IPS DF 19.7 (cell line): ENCODE results near the gene CYP3A7.
"Not testable (repeated sequence)": the region's sequence is repeated elsewhere in the genome, so short reads cannot be mapped to it uniquely, and the experiment has no call there.

Source experiments
- DNase-seq: peaks from one replicate; pipeline ENCODE4 v3.0.0-alpha.2; 2013; ENCODE audit warnings: low read depth, low spot score

CYP3A7 gene

DNA sequence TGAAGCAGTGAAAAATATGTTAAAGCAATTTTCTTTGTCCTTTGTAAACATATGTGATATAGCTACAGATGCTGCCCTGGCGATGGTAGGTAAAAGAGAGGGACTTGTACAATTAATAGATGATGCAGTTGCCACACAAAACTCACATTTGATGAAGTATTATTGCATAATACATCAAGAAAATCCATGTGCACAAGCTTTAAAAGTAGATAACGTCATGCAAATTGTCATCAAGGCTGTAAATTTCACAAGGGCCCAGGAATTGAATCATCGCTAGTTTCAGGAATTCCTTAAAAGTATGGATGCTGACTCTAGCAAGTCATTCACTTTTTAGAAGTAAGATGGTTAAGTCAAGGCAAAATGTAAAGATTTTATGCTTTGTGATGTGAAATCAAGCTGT is 65.2 kb downstream of the CYP3A7 start:
- DNase-seq = no peak

- DNase-seq = no peak
Measured at GRCh38 chr7:99668541-99668940, 66.5 kb downstream of the CYP3A7 start.

- no peak for DNase-seq
Measured at GRCh38 chr7:99667179-99667578, 67.8 kb downstream of the CYP3A7 start.

DNA sequence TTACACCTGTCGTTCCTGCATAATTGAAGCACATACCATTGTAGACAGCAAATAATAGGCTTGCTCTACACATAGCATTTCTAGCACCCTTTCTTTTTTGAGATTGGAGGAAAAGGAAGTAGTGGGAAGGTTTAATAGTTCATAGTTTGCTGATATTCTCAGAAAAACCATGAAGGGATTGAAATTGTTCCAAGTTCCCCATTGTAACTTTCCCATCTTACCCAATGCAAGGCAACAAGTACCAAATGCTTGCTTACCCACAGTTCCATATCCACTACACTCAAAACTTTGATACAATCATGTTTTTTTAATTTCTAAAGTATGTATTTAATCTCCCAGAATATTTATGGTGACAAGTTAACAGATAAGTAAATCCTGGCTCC is 69.0 kb downstream of the CYP3A7 start:
- no peak for DNase-seq

DNA sequence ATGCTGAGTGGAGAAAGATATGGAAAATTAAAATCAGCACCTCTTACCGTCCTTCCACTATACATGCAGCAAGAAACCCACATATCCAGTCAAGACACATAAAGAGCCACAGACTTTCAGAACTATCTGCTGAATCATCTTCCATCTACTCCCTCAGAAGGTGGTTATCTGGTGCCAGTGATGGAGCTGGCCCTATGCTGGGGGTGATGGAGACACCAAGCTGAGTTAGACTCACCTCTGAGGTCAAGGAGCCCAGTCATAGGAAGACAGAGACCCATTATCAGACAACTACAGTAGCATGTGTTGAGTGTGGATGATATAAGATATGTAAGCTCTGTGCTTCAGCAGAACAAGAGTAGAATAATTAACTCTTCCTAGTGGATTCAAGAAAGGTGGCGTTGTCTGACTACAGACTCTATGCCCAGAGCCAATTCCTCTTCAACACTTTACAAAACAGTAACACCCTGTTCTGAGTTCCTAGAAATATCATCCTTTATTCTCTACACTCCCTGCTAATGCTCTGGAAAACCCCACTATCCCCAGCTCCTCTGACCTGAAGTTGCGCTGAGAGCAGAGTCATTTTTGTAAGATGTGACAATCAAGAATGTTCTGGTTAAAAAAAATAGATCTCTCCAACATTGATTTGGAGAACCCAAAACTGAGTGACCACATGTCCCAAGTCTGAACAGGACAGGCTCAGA is 69.5 kb downstream of the CYP3A7 start:
- no peak for DNase-seq

- DNase-seq = not testable (repeated sequence)
Measured at GRCh38 chr7:99657879-99658278, 77.1 kb downstream of the CYP3A7 start.
